ENCODE results near the gene ELP1. TPM values are rescaled to one million over a fixed set of nuclear protein-coding genes. Genes with fewer than 3 reads are reported as not detected.

Gene ELP1
- total RNA-seq (2014; rRNA removed; shearing (Covaris generic)) (32.9 and 46.3 TPM in 2 replicates), polyA plus RNA-seq (2016; fragmentation: Nextera tagmentation; extraction: Ambion mirVana) (6.3 and 9.1 TPM in 2 replicates)
- long read RNA-seq, partial matches to known transcripts: 1 of 1 reads
- long read RNA-seq, other reads (novel, unspliced or antisense): 0 of 1 reads

- Histone ChIP-seq H2AFZ (peak within 1 kb of the TSS; percentile 100), H3K27ac (ENCODE audit: low read depth) (peak within 1 kb of the TSS; percentile 96), H3K36me3 (ENCODE audit: insufficient read depth) (no peaks in the 10 kb centered on the region; the same call in 1 of the 2 replicates), H3F3A (replicated peaks; ENCODE audit: low read depth) (peaks cover 8% of the 10 kb centered on the region; the same call in 1 of the 2 replicates), H3K4me3 (peak within 1 kb of the TSS; percentile 99), H3K4me2 (peak within 1 kb of the TSS; percentile 99), H3K4me1 (ENCODE audit: insufficient read depth) (peaks cover 16% of the 10 kb centered on the region), H3K79me2 (replicated peaks; ENCODE audit: insufficient read depth) (peaks cover 28% of the 10 kb centered on the region), H3K27me3 (ENCODE audit: insufficient read depth) (no peaks in the 10 kb centered on the region), H3K9me2 (ENCODE audit: insufficient read depth) (no peaks in the 10 kb centered on the region), H4K20me1 (replicated peaks; ENCODE audit: insufficient read depth) (peaks cover 4% of the 10 kb centered on the region; the same call in 1 of the 2 replicates)
- H3K36me3 Mint-ChIP-seq (ENCODE audit: low read depth): peaks cover 11% of the 10 kb centered on the region; the same call in 2 of the 3 replicates
- peak within 1 kb of the TSS; percentile 93 for H3K4me3 Mint-ChIP-seq
- peaks cover 8% of the 10 kb centered on the region for H3K27me3 Mint-ChIP-seq (ENCODE audit: insufficient read depth, low read depth, poor library complexity)
- peaks cover 13% of the 10 kb centered on the region for H3K4me1 Mint-ChIP-seq
- TF ChIP-seq JUNB (IDR thresholded peaks at IDR 0.05; ENCODE audit: unreplicated experiment) (no peak), CREB1 (CRISPR knock-in tag; IDR thresholded peaks at IDR 0.05; ENCODE audit: low read depth) (peak; percentile 99), ZNF331 (CRISPR knock-in tag; IDR thresholded peaks at IDR 0.05; ENCODE audit: low read depth) (no peak), EZH2 (IDR thresholded peaks at IDR 0.05; ENCODE audit: low read depth, unreplicated experiment) (no peak), POLR2AphosphoS5 (IDR thresholded peaks at IDR 0.05; ENCODE audit: low read depth) (peak; percentile 88), CTCF (conservative IDR thresholded peaks at IDR 0.05; ENCODE audit: low read depth in 2 of 2) (peak in 1 of 2 experiments; percentile 47; a peak in 3 of 4 replicates), ETS1 (IDR thresholded peaks at IDR 0.05) (no peak), ZNF462 (CRISPR knock-in tag; IDR thresholded peaks at IDR 0.05) (no peak), ZNF114 (CRISPR knock-in tag; IDR thresholded peaks at IDR 0.05) (no peak), STAT1 (IDR thresholded peaks at IDR 0.05; ENCODE audit: unreplicated experiment) (no peak), REST (IDR thresholded peaks at IDR 0.05; ENCODE audit: unreplicated experiment) (no peak), NANOG (IDR thresholded peaks at IDR 0.05; ENCODE audit: borderline replicate concordance) (no peak), EZH2phosphoT487 (IDR thresholded peaks at IDR 0.05; ENCODE audit: unreplicated experiment) (no peak)
- DNase-seq (ENCODE audit: low spot score) (peak; percentile 96), ATAC-seq (peak; percentile 91)
- no peaks in the 10 kb centered on the region for H3K9me3 Mint-ChIP-seq
- H3K27ac Mint-ChIP-seq: peak within 1 kb of the TSS; percentile 98
Measured at GRCh38 chr9:108933718-108934322, at the start of gene ELP1. Gene ELP1 (minus strand): TSS chr9:108934124. CDS start chr9:108931146, 2,978 bp downstream.

Measured in GM23338 (cell line).